GM19463 (cell line): Measurements from ENCODE around the gene CHD5.

Source experiments
- ATAC-seq: cut with Tn5 transposase; IDR thresholded peaks from one replicate; pipeline ENCODE4 v1.9.1; 2021; ENCODE audit warnings: mild to moderate bottlenecking, moderate library complexity; ENCODE audit not compliant: unreplicated experiment

The CHD5 gene

GRCh38 chr1:6202256-6202655 lies 22.1 kb upstream of the CHD5 start:
- ATAC-seq: no peak

DNA sequence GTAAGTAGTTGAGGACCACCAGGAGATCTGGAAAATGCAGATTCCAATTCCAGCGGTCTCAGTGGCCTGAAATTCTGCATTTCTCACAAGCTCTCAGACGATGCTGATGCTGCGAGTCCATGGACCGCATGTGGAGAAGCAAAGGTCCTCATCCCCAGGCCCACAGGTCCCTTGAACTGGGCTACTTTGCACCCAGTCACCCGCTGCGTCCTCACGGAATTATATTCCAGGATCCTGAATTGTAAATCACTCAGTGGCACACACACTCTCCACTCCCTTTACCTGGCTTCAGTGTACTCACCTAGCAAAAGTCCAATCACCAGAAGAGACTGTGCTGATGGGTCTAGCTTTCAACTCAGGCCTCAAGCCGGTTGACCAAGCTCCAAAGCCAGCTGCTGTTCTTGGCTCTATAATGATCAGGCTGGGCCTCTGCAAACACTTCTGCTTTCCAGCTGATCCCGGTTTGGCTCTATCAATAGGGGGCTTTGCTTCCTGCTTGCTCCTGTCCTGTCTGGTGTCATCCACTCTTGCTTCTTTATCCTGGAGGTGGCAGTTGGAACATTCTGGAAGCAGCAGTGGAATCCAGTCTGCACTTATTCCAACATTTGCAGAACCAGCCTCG lies 20.2 kb upstream of the CHD5 start:
- ATAC-seq: no peak

GRCh38 chr1:6199298-6200187 lies 19.4 kb upstream of the CHD5 start, which contains the start of gene RPL22:
Gene RPL22 (minus strand): TSS chr1:6199595. CDS start chr1:6199573, 22 bp downstream.
- ATAC-seq: peak; percentile 98

DNA sequence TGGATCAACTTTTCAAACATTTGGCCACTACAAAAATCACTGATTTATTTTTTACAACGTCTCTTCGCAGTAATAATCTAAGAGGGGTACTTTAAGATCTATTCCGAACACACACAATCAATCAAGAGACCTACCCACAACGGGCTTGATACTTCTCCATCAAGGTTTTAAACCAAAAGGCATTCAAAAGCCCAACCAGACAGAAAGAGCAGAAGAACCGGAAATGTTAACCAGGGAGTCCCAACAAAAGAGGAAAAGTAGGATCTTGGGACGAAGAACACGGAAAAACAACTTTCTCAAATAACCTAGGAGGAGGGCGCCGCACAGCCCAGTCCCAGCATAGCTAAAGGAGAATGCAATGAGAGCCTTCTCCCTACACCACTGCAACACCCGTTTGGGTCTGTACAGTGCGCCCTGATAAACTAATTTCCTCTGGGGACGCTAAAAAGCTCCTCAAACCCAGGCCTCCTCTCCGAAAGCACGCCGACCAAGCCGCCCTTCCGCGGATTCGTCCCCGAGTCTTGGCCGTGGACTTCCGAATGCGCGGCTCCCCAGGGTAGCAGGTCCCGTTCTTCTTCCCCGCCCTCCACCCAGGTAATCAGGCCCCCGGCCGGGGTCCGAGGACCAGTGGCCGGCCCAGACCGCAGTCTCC lies 18.7 kb upstream of the CHD5 start:
- peak; percentile 11 for ATAC-seq

GRCh38 chr1:6197746-6198427 lies 17.8 kb upstream of the CHD5 start:
- ATAC-seq: no peak

DNA sequence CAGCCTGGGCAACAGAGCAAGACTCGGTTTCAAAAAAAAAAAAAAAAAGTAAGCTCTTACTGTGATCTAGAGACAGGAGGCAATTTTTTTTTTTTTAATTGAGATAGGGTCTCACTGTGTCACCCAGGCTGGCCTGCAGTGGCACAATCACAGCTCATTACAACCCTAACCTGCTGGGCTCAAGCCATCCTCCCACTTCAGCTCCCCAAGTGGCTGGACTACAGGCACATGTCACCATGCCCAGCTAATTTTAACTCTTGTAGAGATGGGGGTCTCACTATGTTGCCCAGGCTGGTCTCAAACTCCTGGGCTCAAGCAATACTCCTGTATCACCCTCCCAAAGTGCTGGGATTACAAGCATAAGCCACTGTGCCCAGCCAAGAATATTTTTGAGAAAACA lies 11.8 kb upstream of the CHD5 start:
- no peak for ATAC-seq

- no peak for ATAC-seq
Observed at GRCh38 chr1:6188466-6188865, 8.3 kb upstream of the CHD5 start.

DNA sequence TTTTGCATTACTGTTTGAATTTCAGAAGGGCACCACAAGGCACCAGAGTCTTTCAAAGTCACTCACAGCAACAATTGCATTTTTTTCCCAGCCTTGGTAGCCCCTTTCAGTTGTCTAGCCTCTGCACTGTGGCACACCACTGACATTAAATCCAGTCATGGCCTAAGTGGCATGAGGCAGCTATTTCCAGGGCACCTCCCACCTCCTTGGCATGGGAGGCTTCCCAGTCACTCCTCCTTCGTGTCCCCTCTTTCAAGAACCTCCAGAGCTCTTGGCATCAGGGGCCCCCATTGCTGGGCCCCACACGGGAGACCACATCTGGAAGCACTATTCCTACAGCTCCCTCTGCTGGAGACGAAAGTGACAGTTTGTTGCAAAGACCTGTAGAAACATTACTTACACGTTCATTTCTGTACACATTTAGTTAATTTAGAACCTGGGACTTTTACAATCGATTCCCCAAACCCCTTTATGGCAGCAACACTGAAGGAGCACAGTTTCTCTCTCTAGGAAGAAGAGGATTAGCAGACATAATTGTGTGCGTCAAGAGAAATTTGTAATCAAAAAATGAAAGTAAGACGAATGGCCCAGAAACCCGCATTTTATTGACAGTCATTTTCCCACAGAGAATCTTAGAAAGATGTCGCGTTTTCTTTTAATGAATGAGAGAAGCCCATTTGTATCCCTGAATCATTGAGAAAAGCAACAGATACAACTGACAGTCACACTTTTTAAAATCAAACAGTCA lies 5.7 kb upstream of the CHD5 start:
- no peak for ATAC-seq

DNA sequence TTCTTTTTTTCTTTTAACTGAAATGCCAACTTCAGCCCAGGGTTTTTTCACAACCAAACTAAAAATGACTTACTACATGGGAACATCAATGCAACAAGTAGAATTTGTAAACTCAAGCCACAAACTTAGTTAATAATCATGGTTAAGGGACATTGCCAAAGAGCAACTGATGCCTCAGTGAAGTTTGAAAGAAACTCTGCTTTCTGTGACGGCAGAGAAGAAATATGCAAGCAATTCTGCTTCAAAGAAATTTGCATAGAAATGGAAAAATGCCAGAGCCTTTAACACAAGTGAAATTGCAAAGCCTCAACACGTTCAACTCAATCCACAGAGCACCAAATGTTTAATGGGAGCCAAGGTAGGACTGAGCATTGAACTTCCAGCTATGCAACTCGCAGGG lies 5.0 kb upstream of the CHD5 start:
- ATAC-seq: no peak

DNA sequence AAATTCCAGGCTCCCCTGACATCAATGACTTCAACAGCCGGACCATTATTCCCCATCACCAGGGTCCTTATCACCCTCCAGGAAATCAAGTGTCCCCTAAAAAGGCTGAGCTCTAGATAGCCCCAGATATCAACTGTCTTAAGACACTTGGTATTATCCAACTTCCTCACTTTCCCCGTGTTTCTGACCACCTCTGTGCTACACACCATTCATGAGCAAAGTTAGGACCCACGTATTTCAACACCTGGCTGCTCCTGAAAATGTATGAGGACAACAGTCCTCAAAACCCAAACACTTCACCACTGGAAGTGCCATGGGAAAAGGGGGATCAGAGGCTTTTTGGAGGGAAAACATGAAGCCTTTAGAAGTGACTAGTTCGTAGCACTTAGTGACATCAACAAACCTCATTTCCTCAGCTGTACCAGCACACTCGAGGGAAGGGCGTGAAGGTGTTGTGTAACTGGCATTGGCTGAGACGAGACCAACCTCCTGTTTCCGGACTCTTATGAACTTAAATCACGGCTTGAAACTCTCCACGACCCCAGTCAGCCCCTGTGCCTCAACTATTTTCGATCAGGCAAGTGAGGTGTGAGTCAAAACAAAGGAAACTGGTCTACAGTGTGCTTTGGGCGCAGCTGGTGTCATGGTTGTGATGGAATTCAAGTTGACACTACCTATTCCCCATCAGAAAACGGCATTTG lies 4.1 kb upstream of the CHD5 start:
- ATAC-seq: no peak

DNA sequence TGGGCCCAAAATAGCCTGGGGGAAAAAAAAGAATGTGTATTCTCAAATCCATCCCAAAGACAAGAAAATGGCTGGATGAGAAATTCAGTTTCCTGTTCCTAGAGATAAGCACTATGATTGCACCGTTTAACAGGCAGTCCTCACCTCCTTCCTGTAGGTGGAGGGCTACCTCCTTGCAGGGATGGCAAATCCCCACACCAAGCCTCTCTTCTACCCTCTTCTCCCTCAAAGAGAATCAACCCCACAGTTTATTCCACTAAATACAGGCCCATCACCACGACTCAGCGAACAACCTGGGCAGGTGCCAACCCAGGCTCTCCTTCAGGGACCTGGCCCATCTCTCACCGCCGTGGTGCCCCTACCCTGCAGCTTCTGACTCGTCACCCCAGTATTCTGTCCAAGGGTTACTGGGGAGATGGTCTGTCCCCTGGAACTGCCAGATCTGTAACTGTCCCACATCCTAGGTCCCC lies 3.4 kb upstream of the CHD5 start:
- ATAC-seq: no peak

- ATAC-seq: no peak
Observed at GRCh38 chr1:6181347-6181770, 1.2 kb upstream of the CHD5 start.

DNA sequence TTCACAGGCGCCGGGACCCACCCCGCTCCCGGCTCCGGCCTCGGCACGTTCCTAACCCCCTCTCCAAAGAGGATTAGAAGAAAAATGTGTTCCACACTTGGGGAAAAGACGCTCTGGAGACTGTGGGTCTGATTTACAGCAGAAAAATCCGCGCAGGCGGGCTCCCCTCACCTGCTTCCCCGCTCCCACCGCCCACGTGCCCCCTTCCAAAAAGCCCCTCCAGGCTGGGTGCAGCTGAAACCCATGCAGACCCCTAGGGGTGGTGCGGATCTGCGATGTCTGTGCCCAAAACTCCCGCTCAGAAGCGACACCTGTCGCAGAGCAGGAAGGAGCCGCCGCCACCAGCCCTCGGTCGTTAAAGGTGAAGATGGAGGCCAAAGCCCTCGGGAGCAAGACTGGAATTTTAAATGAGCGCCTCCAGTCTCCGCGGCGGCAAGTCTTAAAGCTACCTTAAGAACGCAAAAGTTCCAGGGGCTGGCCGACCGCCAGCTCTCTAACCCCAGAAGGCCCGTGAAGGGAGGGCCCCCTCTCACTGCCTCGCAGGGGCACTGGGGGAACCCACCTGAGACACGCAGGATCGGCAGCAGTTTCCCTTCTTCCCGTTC lies 688 bp upstream of the CHD5 start:
- no peak for ATAC-seq

DNA sequence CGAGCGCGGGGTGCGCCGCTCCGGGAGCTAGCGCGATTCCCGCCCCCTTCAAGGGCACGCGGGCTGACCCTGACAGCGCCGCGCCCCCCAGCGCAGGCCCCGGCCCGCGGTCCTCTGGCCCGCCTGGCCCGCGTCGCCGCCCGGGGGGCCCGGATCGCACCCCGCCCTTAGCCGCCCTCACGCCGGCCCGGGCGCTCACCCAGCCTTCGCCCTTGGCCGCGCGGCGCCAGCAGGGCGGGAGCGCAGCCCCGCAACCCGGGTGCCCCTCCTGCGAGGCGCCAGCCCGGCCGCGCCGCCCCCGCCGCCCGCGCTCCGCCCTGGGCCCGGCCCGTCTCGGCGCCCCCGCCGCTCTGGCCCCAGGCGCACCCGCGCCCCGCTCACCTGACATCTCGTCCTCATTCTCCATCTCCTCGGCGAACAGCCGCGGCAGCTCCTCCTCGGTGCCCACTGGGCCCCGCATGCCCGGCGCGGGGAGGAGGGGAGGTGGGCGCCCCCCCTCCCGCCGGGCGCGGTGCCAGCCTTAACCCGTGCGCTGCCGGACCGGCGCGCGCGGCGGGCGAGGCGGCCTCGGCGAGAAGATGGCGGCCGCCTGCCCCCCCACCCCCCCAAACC lies 451 bp downstream of the CHD5 start:
- ATAC-seq: no peak

DNA sequence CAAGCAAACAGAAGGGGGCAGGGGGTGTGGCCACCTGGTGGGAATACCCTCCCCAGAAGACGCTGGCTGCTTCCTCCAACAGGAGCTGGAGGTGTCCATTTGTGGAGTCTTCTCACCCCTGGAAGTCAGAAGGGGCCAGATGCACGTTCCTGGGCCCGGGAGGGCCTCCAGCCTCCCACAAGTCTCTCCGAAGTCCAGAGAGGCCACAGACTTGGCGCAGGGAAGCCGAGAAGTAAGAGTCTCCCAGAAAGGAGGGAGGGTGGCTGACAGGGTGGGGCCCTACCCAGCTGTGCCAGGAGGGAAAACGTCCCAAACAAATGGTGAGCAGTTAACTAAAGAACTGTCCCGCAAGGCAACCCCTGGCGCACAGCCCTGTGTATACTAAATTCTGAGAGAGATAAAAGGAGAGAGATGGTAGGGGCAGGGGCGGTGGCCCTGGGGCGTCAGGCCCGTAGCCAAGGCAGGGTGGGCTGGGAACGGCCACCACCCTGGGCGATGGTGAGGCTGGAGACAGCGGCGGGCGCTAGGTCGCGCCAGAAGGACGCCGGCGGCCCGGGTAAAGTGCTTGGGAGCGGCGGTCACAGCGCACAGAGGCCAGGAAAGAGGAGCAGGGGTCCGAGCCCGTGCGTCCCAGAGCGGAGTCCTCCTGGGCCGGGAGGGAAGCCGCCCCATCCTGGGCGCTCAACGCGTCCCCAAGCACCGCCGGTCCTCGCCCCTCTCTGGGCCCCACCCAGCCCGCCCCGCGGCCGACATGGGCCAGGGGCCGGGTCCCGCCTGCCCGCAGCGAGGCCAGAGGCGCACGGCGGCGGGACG lies 1.2 kb downstream of the CHD5 start:
- no peak for ATAC-seq

- ATAC-seq: no peak
Observed at GRCh38 chr1:6177681-6178380, 2.3 kb downstream of the CHD5 start.

GRCh38 chr1:6176779-6177178 lies 3.3 kb downstream of the CHD5 start:
- ATAC-seq: no peak
